Measurements from ENCODE around the gene RNF168. TPM values are rescaled to one million over a fixed set of nuclear protein-coding genes. Genes with fewer than 3 reads are reported as not detected.

Gene RNF168
- total and polyA plus RNA-seq, 2 donors (not counting 1 experiment from before 2014, with no cell fraction given) = 3.4 to 42.7 TPM

DNA sequence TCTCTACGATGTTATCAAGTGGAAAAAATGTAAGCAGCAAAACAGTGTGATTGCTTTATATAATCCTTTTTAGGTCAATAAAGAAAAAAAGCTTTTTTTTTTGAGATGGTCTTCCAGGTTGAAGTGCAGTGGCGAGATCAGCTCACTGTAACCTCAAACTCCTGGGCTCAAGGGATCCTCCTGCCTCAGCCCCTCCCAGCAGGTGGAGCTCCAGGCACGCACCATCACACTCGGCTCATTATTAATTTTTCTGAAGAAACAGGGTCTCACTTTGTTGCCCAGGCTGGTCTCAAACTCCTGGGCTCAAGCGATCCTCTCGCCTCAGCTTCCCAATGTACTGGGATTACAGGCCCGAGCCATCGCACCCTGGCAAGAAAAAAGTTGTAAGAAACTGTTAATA, 17.3 kb downstream of the RNF168 start:
- H3K27me3 ChIP-seq (replicated peaks in 1 of 4; ENCODE audit: control extremely low read depth in 1 of 4, control insufficient read depth in 3 of 4, insufficient read depth in 4 of 4, low read length in 3 of 4) = no peaks in the 10 kb centered on the region
- intact Hi-C loops (cut with micrococcal nuclease) = no loop called here
- H3K27ac ChIP-seq (ENCODE audit: low read length in 2 of 2) = no peak overlapping the region
- Mint-ChIP-seq H3K4me3 (no peak overlapping the region), H3K27ac (no peak overlapping the region), H3K9me3 (ENCODE audit: insufficient read depth) (no peaks in the 10 kb centered on the region), H3K27me3 (no peaks in the 10 kb centered on the region), H3K4me1 (peaks cover 2% of the 10 kb centered on the region)
- no peak overlapping the region for H3K4me2 ChIP-seq (replicated peaks; ENCODE audit: low read depth, low read length, poor library complexity, severe bottlenecking)
- no peaks in the 10 kb centered on the region for H3K9me3 ChIP-seq (ENCODE audit: control extremely low read depth in 1 of 3, control insufficient read depth in 2 of 3, insufficient read depth in 1 of 3, low read length in 2 of 3)
- ChIA-PET CTCF (interaction anchor here (0.6 to 2.3 kb wide), 12 partner anchors 17 to 234 kb away, joined by 3 to 9 read pairs (median 3); no protein-coding TSS in a partner anchor), POLR2A (no interaction called here)
- peak; percentile 21 for DNase-seq
- H3K36me3 ChIP-seq (replicated peaks in 1 of 2; ENCODE audit: control extremely low read depth in 1 of 2, control insufficient read depth in 1 of 2, extremely low read depth in 1 of 2, insufficient read depth in 2 of 2, low read length in 1 of 2) = peaks cover 18 to 55% of the 10 kb centered on the region in 2 experiments
- H3K4me1 ChIP-seq (ENCODE audit: control insufficient read depth in 2 of 2, insufficient read depth in 2 of 2, low read length in 2 of 2) = no peaks in the 10 kb centered on the region
- H4K20me1 ChIP-seq (ENCODE audit: control insufficient read depth, insufficient read depth, low read length, poor library complexity, severe bottlenecking) = peaks cover 25% of the 10 kb centered on the region
- no peak overlapping the region for H3K9ac ChIP-seq (ENCODE audit: low read length)
- WGBS (ENCODE audit: insufficient coverage) = 92% methylated on average over 3 of the region's 8 CpGs
- H3K79me2 ChIP-seq (ENCODE audit: control insufficient read depth, insufficient read depth, low read length) = peaks cover 39% of the 10 kb centered on the region
- TF ChIP-seq, protein P1, sequence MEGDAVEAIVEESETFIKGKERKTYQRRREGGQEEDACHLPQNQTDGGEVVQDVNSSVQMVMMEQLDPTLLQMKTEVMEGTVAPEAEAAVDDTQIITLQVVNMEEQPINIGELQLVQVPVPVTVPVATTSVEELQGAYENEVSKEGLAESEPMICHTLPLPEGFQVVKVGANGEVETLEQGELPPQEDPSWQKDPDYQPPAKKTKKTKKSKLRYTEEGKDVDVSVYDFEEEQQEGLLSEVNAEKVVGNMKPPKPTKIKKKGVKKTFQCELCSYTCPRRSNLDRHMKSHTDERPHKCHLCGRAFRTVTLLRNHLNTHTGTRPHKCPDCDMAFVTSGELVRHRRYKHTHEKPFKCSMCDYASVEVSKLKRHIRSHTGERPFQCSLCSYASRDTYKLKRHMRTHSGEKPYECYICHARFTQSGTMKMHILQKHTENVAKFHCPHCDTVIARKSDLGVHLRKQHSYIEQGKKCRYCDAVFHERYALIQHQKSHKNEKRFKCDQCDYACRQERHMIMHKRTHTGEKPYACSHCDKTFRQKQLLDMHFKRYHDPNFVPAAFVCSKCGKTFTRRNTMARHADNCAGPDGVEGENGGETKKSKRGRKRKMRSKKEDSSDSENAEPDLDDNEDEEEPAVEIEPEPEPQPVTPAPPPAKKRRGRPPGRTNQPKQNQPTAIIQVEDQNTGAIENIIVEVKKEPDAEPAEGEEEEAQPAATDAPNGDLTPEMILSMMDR (IDR thresholded peaks at IDR 0.05) = no peak
- no peak for TF ChIP-seq EZH2 (IDR thresholded peaks at IDR 0.05; ENCODE audit: borderline replicate concordance, insufficient read depth, low read depth, low read length, poor library complexity, severe bottlenecking)
- no peak overlapping the region for H2AFZ ChIP-seq (ENCODE audit: insufficient read depth, low read depth, low read length, poor library complexity, severe bottlenecking)
- ATAC-seq (ENCODE audit: low read depth) = no peak
- H3K4me3 ChIP-seq (ENCODE audit: control extremely low read depth in 1 of 5, extremely low read depth in 1 of 5, insufficient read depth in 1 of 5, low read depth in 2 of 5, low read length in 4 of 5) = no peak overlapping the region

DNA sequence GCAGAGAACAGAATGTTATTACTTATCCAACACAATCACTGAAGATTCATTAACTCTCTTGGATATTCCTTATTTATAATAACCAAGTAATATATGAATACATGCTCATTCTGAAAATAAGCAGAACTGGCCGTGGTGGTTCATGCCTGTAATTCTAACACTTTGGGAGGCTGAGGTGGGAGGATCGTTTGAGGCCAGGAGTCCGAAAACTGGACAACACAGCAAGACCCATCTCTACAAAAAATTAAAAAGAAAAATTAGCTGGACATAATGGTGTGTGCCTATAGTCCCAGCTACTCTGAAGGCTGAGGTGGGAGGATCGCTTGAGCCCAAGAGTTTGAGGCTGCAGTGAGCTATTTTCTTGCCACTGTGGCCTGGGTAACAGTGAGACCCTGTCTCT, 25.9 kb downstream of the RNF168 start:
- peaks cover 7 to 59% of the 10 kb centered on the region in 2 experiments for H3K36me3 ChIP-seq (replicated peaks in 1 of 2; ENCODE audit: control extremely low read depth in 1 of 2, control insufficient read depth in 1 of 2, extremely low read depth in 1 of 2, insufficient read depth in 2 of 2, low read length in 1 of 2)
- H3K79me2 ChIP-seq (ENCODE audit: control insufficient read depth, insufficient read depth, low read length) = peaks cover 3% of the 10 kb centered on the region

More for the DNA sequence above, 25.9 kb downstream of the RNF168 start:
- Mint-ChIP-seq H3K4me3 (no peak overlapping the region), H3K27me3 (no peaks in the 10 kb centered on the region), H3K4me1 (no peaks in the 10 kb centered on the region), H3K9me3 (ENCODE audit: insufficient read depth) (no peaks in the 10 kb centered on the region), H3K27ac (no peak overlapping the region)
- intact Hi-C loops (cut with micrococcal nuclease) = no loop called here
- TF ChIP-seq, protein P1 (IDR thresholded peaks at IDR 0.05) = no peak
- TF ChIP-seq EZH2 (IDR thresholded peaks at IDR 0.05; ENCODE audit: borderline replicate concordance, insufficient read depth, low read depth, low read length, poor library complexity, severe bottlenecking) = no peak
- H3K4me1 ChIP-seq (ENCODE audit: control insufficient read depth in 2 of 2, insufficient read depth in 2 of 2, low read length in 2 of 2) = no peaks in the 10 kb centered on the region
- H2AFZ ChIP-seq (ENCODE audit: insufficient read depth, low read depth, low read length, poor library complexity, severe bottlenecking) = no peak overlapping the region
- ChIA-PET CTCF (interaction anchor here (1.7 kb wide), 1 partner anchor 53 kb away, joined by 5 read pairs; no protein-coding TSS in a partner anchor), POLR2A (interaction anchor here (0.6 kb wide), 1 partner anchor 309 kb away, joined by 6 read pairs; no protein-coding TSS in a partner anchor)
- H3K9me3 ChIP-seq (ENCODE audit: control extremely low read depth in 1 of 3, control insufficient read depth in 2 of 3, insufficient read depth in 1 of 3, low read length in 2 of 3) = no peaks in the 10 kb centered on the region
- WGBS (ENCODE audit: insufficient coverage) = no CpG with 5 or more reads among the region's 4 CpGs
- DNase-seq = no peak
- no peak overlapping the region for H3K4me3 ChIP-seq (ENCODE audit: control extremely low read depth in 1 of 5, extremely low read depth in 1 of 5, insufficient read depth in 1 of 5, low read depth in 2 of 5, low read length in 4 of 5)
- no peak overlapping the region for H3K27ac ChIP-seq (ENCODE audit: low read length in 2 of 2)
- H3K9ac ChIP-seq (ENCODE audit: low read length) = no peak overlapping the region
- H4K20me1 ChIP-seq (ENCODE audit: control insufficient read depth, insufficient read depth, low read length, poor library complexity, severe bottlenecking) = no peaks in the 10 kb centered on the region
- ATAC-seq (ENCODE audit: low read depth) = no peak
- no peaks in the 10 kb centered on the region for H3K27me3 ChIP-seq (replicated peaks in 1 of 4; ENCODE audit: control extremely low read depth in 1 of 4, control insufficient read depth in 3 of 4, insufficient read depth in 4 of 4, low read length in 3 of 4)
- H3K4me2 ChIP-seq (replicated peaks; ENCODE audit: low read depth, low read length, poor library complexity, severe bottlenecking) = no peak overlapping the region

All from B cell (primary cell).